BE2C (cell line): ENCODE data around the gene IFI27.

Source experiments
- DNase-seq: peaks from one replicate; pipeline ENCODE4 v3.0.0-alpha.2; 2020
- H3K27me3 ChIP-seq: fragments of 250-450 bp; sonication (Bioruptor Pico); 2 replicates; pipeline ENCODE4 v1.5.1; 2020; ENCODE audit warnings: mild to moderate bottlenecking
- H3K36me3 ChIP-seq: fragments of 250-450 bp; sonication (Bioruptor Pico); 2 replicates; pipeline ENCODE4 v1.5.1; 2020; ENCODE audit warnings: mild to moderate bottlenecking
- H3K4me1 ChIP-seq: fragments of 250-450 bp; sonication (Bioruptor Pico); 2 replicates; pipeline ENCODE4 v1.5.1; 2020
- H3K4me3 ChIP-seq: 2 replicates; pipeline ENCODE4 v1.5.1; 2011; ENCODE audit warnings: low read depth, low read length
- H3K9me3 ChIP-seq: fragments of 250-450 bp; sonication (Bioruptor Pico); 2 replicates; pipeline ENCODE4 v1.5.1; 2020
- TF ChIP-seq, protein P1 (sequence below): IDR thresholded peaks from 2 replicates; pipeline ENCODE4 v1.5.1; 2012; ENCODE audit warnings: mild to moderate bottlenecking, low read depth, low read length

IFI27 gene

DNA sequence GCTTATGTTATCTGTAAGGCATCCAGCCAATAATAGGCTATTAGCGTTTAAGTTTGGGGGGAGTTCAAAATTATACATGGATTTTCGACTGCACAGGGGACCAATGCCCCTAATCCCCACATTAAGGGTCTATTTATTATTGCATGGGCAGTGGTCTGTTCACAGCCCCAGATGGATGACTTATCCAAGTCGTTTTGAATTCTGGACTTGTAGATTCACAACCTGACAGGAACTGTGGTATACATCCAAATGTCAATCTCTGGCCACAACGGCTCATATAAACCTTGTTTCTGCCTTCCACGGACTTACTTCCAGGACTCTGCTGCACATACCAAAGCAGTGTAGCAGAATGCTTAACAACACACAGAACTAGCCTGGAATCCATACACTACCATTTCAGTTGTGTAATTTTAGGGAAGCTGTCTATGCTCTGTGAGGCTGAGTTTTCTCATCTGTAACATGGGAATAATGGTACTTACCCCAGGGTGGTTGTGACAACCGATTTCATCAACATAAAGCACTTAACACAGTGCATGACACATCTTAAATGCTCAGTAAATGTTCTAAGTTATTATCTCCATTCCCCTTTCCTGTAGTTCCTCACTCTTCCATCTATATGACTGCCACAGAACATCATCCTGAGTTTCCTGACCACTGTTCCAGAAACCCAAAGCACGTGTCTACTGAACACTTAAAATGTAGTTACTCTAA is 33.3 kb upstream of the IFI27 start:
- H3K27me3 ChIP-seq: no peaks in the 10 kb centered on the region
- H3K4me3 ChIP-seq: no peak overlapping the region; the same call in 1 of the 2 replicates
- peaks cover 5% of the 10 kb centered on the region; the same call in 1 of the 2 replicates for H3K9me3 ChIP-seq
- TF ChIP-seq, protein P1, sequence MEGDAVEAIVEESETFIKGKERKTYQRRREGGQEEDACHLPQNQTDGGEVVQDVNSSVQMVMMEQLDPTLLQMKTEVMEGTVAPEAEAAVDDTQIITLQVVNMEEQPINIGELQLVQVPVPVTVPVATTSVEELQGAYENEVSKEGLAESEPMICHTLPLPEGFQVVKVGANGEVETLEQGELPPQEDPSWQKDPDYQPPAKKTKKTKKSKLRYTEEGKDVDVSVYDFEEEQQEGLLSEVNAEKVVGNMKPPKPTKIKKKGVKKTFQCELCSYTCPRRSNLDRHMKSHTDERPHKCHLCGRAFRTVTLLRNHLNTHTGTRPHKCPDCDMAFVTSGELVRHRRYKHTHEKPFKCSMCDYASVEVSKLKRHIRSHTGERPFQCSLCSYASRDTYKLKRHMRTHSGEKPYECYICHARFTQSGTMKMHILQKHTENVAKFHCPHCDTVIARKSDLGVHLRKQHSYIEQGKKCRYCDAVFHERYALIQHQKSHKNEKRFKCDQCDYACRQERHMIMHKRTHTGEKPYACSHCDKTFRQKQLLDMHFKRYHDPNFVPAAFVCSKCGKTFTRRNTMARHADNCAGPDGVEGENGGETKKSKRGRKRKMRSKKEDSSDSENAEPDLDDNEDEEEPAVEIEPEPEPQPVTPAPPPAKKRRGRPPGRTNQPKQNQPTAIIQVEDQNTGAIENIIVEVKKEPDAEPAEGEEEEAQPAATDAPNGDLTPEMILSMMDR: no peak
- H3K36me3 ChIP-seq: peaks cover 40% of the 10 kb centered on the region
- H3K4me1 ChIP-seq: peaks cover 6% of the 10 kb centered on the region; the same call in 1 of the 2 replicates
- no peak for DNase-seq

DNA sequence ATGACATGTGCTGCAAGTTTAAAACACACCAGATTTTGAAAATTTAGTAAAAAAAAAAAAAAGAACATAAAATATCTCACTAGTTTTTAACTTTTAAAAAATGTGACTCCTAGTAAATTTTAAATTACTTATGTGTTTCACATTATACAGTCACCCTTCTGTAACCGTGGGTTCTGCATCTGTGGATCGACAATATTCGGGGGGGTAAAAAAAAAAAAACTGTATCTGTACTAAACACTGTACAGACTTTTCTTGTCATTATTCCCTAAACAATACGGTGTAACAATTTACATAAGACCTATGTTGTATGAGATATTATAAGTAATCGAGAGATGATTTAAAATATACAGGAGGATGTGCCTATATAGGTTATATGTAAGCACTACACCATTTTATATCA is 32.7 kb upstream of the IFI27 start:
- no peak for DNase-seq
- H3K9me3 ChIP-seq: peaks cover 3% of the 10 kb centered on the region; the same call in 1 of the 2 replicates
- no peaks in the 10 kb centered on the region for H3K27me3 ChIP-seq
- no peak overlapping the region for H3K4me3 ChIP-seq
- peaks cover 36% of the 10 kb centered on the region for H3K36me3 ChIP-seq
- H3K4me1 ChIP-seq: peaks cover 6% of the 10 kb centered on the region; the same call in 1 of the 2 replicates
- TF ChIP-seq, protein P1: no peak

DNA sequence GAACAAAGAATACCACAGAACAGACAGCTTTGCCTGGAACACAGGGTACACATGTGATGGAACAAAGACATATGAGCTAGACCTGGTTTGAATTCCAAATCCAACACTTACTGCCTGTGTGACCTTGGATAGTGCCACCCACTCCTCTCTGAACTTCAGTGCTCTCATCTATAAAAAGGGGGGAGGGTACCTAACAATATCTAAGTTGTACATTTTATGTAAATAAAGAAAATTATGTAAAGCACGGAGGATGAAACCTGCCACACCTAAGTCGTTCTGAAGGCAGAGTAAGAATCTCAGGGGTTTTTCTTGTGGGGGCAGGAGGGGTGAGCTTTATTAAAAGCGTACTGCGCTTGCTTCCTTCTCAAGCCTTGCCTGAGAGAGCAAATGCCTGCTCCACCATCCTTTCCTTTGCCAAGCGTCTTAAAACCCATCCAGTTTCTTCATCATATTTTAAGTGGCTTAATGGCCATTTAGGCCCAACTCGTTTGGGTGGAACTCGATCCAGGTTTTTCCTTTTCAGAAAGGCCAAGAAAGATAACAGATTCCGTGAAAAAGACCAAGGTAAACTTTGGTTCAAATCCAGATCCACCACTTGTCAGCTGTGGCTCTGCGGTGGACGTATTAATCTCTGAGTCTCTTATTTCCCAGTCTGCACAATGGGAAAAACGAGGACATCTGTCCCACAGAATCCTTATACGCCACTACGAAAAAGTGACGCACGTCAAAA is 30.5 kb upstream of the IFI27 start:
- peaks cover 36% of the 10 kb centered on the region for H3K36me3 ChIP-seq
- no peak for DNase-seq
- no peaks in the 10 kb centered on the region for H3K9me3 ChIP-seq

DNA sequence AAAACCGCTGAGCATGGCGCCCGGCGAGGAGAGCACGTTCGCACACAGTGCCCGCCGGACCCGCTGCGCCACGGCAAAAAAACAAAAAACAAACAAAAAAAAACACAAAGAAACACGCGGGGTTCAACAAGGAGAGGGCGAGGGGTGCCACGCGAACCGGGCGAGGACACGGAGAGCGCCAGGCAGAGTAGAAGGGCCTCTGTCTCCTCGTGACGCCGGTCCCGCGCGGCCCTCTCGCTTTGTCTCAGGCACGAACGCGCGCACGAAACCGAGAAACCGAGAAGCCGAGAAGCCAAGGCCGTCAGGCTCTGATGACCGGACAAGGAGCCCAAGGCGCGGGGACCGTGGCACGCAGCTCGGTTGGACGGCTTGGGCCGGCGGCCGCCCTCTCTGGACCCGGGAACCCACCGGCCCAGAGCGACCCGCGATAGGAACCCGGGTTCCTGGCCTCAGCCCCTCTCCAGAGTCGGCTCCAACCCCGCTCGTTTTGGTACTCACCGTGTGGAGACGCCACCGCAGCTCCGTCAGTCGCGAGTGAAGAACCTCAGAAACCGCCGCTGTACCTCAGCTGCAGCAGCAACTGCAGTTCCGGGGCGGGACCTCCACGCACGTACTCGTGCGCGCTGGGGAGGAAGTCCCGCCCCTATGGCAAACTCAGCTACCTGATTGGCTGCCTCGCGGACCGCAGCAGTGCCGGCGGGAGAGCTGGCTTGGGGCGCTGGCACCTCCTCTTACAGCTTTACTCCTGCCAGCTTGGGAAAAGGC is 29.7 kb upstream of the IFI27 start, which contains the start of the genes DDX24 and IFI27L1:
Gene DDX24 (minus strand): TSS at position 582 of the 765 bp plus-strand sequence. CDS start 1,460 bp downstream, outside the sequence.
Gene IFI27L1 (plus strand): TSS at position 690 of the 765 bp plus-strand sequence. CDS start 15,628 bp downstream, outside the sequence.
- no peaks in the 10 kb centered on the region for H3K27me3 ChIP-seq
- peak within 1 kb of the TSS; percentile 99 for H3K4me3 ChIP-seq
- peaks cover 6% of the 10 kb centered on the region; the same call in 1 of the 2 replicates for H3K4me1 ChIP-seq
- TF ChIP-seq, protein P1: no peak
- no peaks in the 10 kb centered on the region for H3K9me3 ChIP-seq
- peak; percentile 96 for DNase-seq
- H3K36me3 ChIP-seq: peaks cover 35% of the 10 kb centered on the region

More for the DNA sequence above, 30.5 kb upstream of the IFI27 start:
- Histone ChIP-seq H3K4me3 (peak overlapping the region; percentile 99), H3K27me3 (no peaks in the 10 kb centered on the region), H3K4me1 (peaks cover 6% of the 10 kb centered on the region; the same call in 1 of the 2 replicates)
- TF ChIP-seq, protein P1: no peak

DNA sequence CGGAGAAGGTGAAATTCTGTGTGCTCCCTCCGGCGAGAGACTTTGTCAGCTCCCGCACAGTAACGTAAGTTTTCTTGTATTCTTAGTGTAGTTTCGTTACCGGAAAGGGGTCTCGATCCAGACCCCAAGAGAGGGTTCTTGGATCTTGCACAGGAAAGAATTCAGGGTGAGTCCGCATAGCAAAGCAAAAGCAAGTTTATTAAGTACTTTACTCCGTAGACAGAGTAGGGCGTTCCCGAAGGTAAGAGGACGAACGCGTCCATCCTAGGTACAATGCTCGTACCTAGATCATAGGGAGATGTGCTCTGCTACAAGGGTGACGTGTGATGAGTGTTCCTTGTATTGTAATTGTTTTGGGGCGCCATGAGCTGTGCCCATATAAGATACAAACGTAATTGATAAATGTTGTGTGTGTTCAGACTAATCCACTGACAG is 29.1 kb upstream of the IFI27 start:
- TF ChIP-seq, protein P1: no peak
- peaks cover 6% of the 10 kb centered on the region; the same call in 1 of the 2 replicates for H3K4me1 ChIP-seq
- H3K36me3 ChIP-seq: peaks cover 29% of the 10 kb centered on the region
- H3K4me3 ChIP-seq: peak overlapping the region; percentile 99
- no peaks in the 10 kb centered on the region for H3K27me3 ChIP-seq
- no peaks in the 10 kb centered on the region for H3K9me3 ChIP-seq
- DNase-seq: no peak
